ENCODE results near the gene IL4R.

GRCh38 chr16:27374221-27374803 lies 60.5 kb downstream of the IL4R start:
- TF ChIP-seq POLR2A (IDR thresholded peaks at IDR 0.05) (no peak), CTCF (IDR thresholded peaks at IDR 0.05) (no peak), POLR2AphosphoS5 (IDR thresholded peaks at IDR 0.05) (no peak)
